Gastrocnemius medialis (tissue), 4 donors: ENCODE results near the gene HINT2. TPM values are rescaled to one million over a fixed set of nuclear protein-coding genes. Genes with fewer than 3 reads are reported as not detected.

Source experiments
- ATAC-seq, 2 donors: fragments of 150-250 bp; one replicate each; pipeline ENCODE4 v1.9.1; 2016
- DNase-seq, 2 donors: peaks; one replicate each; pipeline ENCODE4 v3.0.0-alpha.2; 2019
- H3K27ac ChIP-seq, 4 donors: fragments of 200-600 bp; sonication (generic); 1 replicate in 1 of 4; 2 replicates in 3 of 4; pipeline ENCODE4 v1.5.1; 2016 to 2018; ENCODE audit warnings: mild to moderate bottlenecking in 2 of 4, moderate library complexity in 1 of 4
- H3K27me3 ChIP-seq, 3 donors: fragments of 200-600 bp; sonication (generic) in 2 of 3; 1 replicate in 1 of 3; 2 replicates in 2 of 3; pipeline versions ENCODE4 v1.5.1 to v1.6.0; 2016 to 2019; ENCODE audit warnings: mild to moderate bottlenecking in 1 of 3, moderate library complexity in 1 of 3
- H3K36me3 ChIP-seq, 2 donors: fragments of 200-600 bp; sonication (generic) in 1 of 2; one replicate each; pipeline ENCODE4 v1.5.1; 2017 to 2018
- H3K4me1 ChIP-seq, 2 donors: fragments of 200-600 bp; sonication (generic) in 1 of 2; one replicate each; pipeline ENCODE4 v1.5.1; 2016 to 2017; ENCODE audit warnings: mild to moderate bottlenecking in 2 of 2
- H3K4me3 ChIP-seq, 4 donors: fragments of 200-600 bp; sonication (generic) in 3 of 4; 1 replicate in 1 of 4; 2 replicates in 3 of 4; pipeline ENCODE4 v1.5.1; 2016 to 2019; ENCODE audit warnings: mild to moderate bottlenecking in 2 of 4
- H3K9me3 ChIP-seq, 3 donors: fragments of 200-600 bp; sonication (generic) in 2 of 3; 1 replicate in 1 of 3; 2 replicates in 2 of 3; pipeline ENCODE4 v1.5.1; 2016 to 2019
- CTCF ChIP-seq, 5 experiments: fragments of 450-650 bp in 3 of 5; fragments of 200-600 bp in 2 of 5; sonication (generic) in 2 of 5; IDR thresholded peaks in 4 of 5; conservative IDR thresholded peaks in 1 of 5; 1 replicate in 4 of 5; 2 replicates in 1 of 5; pipeline ENCODE4 v1.5.1; 2016 to 2019; ENCODE audit warnings: antibody characterized with exemption in 5 of 5, mild to moderate bottlenecking in 3 of 5, moderate library complexity in 3 of 5
- POLR2A ChIP-seq, 2 donors: fragments of 450-650 bp; IDR thresholded peaks; one replicate each; pipeline ENCODE4 v1.6.1; 2017; ENCODE audit warnings: antibody characterized with exemption in 2 of 2, mild to moderate bottlenecking in 2 of 2, moderate library complexity in 2 of 2
- in situ Hi-C, 4 donors: fragments of 200-750 bp; cut with MboI; loops; one replicate each; pipeline versions ENCODE4 v1.15.0 to v1.8.0; 2017; ENCODE audit warnings: low sequenced_read_pairs in 4 of 4
- intact Hi-C: fragments of 100-400 bp; cut with DNase I; formaldehyde crosslinking; loops from one replicate; pipeline ENCODE4 v1.15.1; 2023; ENCODE audit warnings: low total_unique reads
- total RNA-seq, 4 donors: library from RNA; depleted of rRNA; stranded (reverse); fragments of >200 nt; gene quantifications; one replicate each; pipeline versions ENCODE4 v1.1.0 to v1.2.3, GENCODE V29; 2016

The HINT2 gene
- total RNA-seq, 4 donors from 2014 or later: 4.5 to 26.7 (median 22.0) TPM

GRCh38 chr9:35835216-35835632 lies 20.4 kb upstream of the HINT2 start:
- peak overlapping the region in 3 of 4 donors; percentile 59 to 75 (median 68) for H3K27ac ChIP-seq
- intact Hi-C loops: no loop called here
- TF ChIP-seq CTCF (IDR thresholded peaks at IDR 0.05 in 4 of 5, conservative IDR thresholded peaks at IDR 0.05 in 1 of 5) (no peak), POLR2A (IDR thresholded peaks at IDR 0.05) (no peak)

GRCh38 chr9:35834260-35835215 lies 19.7 kb upstream of the HINT2 start:
- Histone ChIP-seq H3K36me3 (no peaks in the 10 kb centered on the region), H3K4me3 (no peak overlapping the region), H3K4me1 (peaks cover 42 to 64% of the 10 kb centered on the region in 2 donors), H3K27me3 (no peaks in the 10 kb centered on the region), H3K27ac (peak overlapping the region; percentile 59 to 75 (median 66)), H3K9me3 (no peaks in the 10 kb centered on the region)
- in situ Hi-C loops: no loop called here
- intact Hi-C loops: no loop called here
- TF ChIP-seq CTCF (IDR thresholded peaks at IDR 0.05 in 4 of 5, conservative IDR thresholded peaks at IDR 0.05 in 1 of 5) (no peak), POLR2A (IDR thresholded peaks at IDR 0.05) (no peak)
- DNase-seq: no peak
- ATAC-seq: peak in 1 of 2 donors; percentile 29

More at GRCh38 chr9:35835216-35835632, 20.4 kb upstream of the HINT2 start:
- peaks cover 35 to 57% of the 10 kb centered on the region in 2 donors for H3K4me1 ChIP-seq
- in situ Hi-C loops: no loop called here
- ATAC-seq: peak in 1 of 2 donors; percentile 40
- DNase-seq: no peak
- no peaks in the 10 kb centered on the region for H3K36me3 ChIP-seq
- no peaks in the 10 kb centered on the region for H3K27me3 ChIP-seq
- H3K9me3 ChIP-seq: no peaks in the 10 kb centered on the region
- H3K4me3 ChIP-seq: no peak overlapping the region

GRCh38 chr9:35832814-35833213 lies 18.0 kb upstream of the HINT2 start:
- Histone ChIP-seq H3K4me3 (no peak overlapping the region), H3K9me3 (no peaks in the 10 kb centered on the region), H3K4me1 (peaks cover 42 to 70% of the 10 kb centered on the region in 2 donors), H3K36me3 (no peaks in the 10 kb centered on the region), H3K27ac (peak overlapping the region; percentile 59 to 75 (median 66)), H3K27me3 (no peaks in the 10 kb centered on the region)
- no peak for TF ChIP-seq CTCF (IDR thresholded peaks at IDR 0.05 in 4 of 5, conservative IDR thresholded peaks at IDR 0.05 in 1 of 5)
- no peak for TF ChIP-seq POLR2A (IDR thresholded peaks at IDR 0.05)
- intact Hi-C loops (no loop called here), in situ Hi-C loops (no loop called here)
- DNase-seq (no peak), ATAC-seq (no peak)

- TF ChIP-seq POLR2A (IDR thresholded peaks at IDR 0.05) (no peak), CTCF (IDR thresholded peaks at IDR 0.05 in 4 of 5, conservative IDR thresholded peaks at IDR 0.05 in 1 of 5) (no peak)
- H3K9me3 ChIP-seq: no peaks in the 10 kb centered on the region
- no peaks in the 10 kb centered on the region for H3K36me3 ChIP-seq
- no peak overlapping the region for H3K27ac ChIP-seq
- H3K27me3 ChIP-seq: no peaks in the 10 kb centered on the region
- H3K4me3 ChIP-seq: no peak overlapping the region
- no peak for DNase-seq
- intact Hi-C loops (no loop called here), in situ Hi-C loops (no loop called here)
- ATAC-seq: no peak
- peaks cover 42 to 70% of the 10 kb centered on the region in 2 donors for H3K4me1 ChIP-seq
These were observed 16.2 kb upstream of the HINT2 start for GRCh38 chr9:35831040-35831439.
